ENCODE measurements around the gene PLA2G2D.

DNA sequence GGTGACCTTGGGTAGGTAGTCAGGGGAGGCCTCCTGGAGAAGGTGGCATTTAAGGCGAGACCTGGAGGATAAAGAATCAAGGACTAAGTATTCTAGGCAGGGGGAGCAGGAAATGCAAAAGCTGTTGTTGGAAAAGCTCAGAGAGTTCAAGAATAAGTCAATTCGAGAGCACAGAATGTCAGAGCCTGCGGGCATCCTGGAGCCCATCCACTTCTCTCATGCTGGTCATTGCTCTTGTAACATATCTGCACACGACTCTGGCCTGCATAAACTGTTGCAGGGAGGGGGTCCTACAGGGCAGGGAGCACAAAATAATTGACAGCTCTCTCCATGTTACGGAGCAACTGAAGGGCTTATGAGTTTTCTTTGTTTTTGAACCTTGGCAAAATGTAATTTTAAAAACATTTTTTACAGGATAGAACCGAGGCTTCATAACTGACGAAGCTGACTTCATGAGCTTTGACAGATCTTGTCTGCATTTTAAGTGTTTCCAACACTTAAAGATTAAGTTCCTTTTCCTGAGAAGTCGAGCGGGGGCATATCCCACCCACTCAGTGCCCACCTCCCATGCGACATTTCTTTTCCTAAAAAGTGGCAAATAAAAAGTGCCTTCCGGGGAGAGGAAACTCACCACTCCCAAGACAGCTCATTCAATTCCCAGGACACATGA is 45.1 kb downstream of the PLA2G2D start:
- TF ChIP-seq POLR2A (IDR thresholded peaks at IDR 0.05): no peak
- no peak for TF ChIP-seq CTCF (IDR thresholded peaks at IDR 0.05)
